DOHH2 (cell line): ENCODE results near the gene IRF2BP1.

Experiments used
- H3F3A ChIP-seq: fragments of 200-600 bp; sonication (generic), shearing (Covaris generic); 2 replicates; pipeline ENCODE4 v1.6.0; 2016; ENCODE audit warnings: antibody characterized with exemption, mild to moderate bottlenecking; ENCODE audit not compliant: control insufficient read depth, insufficient read depth
- H3K27ac ChIP-seq: fragments of 200-600 bp; sonication (generic); 2 replicates; pipeline ENCODE4 v1.5.1; 2014; ENCODE audit warnings: low read depth, mild to moderate bottlenecking, low read length, moderate library complexity
- H3K27me3 ChIP-seq: fragments of 200-600 bp; sonication (generic); 2 replicates; pipeline ENCODE4 v1.6.1; 2014; ENCODE audit warnings: mild to moderate bottlenecking, low read length, mixed read lengths; ENCODE audit not compliant: control insufficient read depth
- H3K36me3 ChIP-seq: fragments of 200-600 bp; sonication (generic); 2 replicates; pipeline ENCODE4 v1.6.1; 2014; ENCODE audit warnings: mild to moderate bottlenecking, low read length, moderate library complexity, mixed read lengths; ENCODE audit not compliant: control insufficient read depth
- H3K4me1 ChIP-seq: fragments of 200-600 bp; sonication (generic); 2 replicates; pipeline ENCODE4 v1.6.1; 2014; ENCODE audit warnings: mild to moderate bottlenecking, low read length, mixed read lengths; ENCODE audit not compliant: control insufficient read depth
- H3K4me2 ChIP-seq: fragments of 200-600 bp; sonication (generic); 2 replicates; pipeline ENCODE4 v1.6.0; 2014; ENCODE audit warnings: mild to moderate bottlenecking, low read length, moderate library complexity
- H3K4me3 ChIP-seq: fragments of 200-600 bp; sonication (generic); 2 replicates; pipeline ENCODE4 v1.5.1; 2014; ENCODE audit warnings: mild to moderate bottlenecking, low read length, mixed read lengths
- H3K79me2 ChIP-seq: fragments of 200-600 bp; sonication (generic); 2 replicates; pipeline ENCODE4 v1.6.1; 2014; ENCODE audit warnings: mild to moderate bottlenecking, low read length, mixed read lengths; ENCODE audit not compliant: control insufficient read depth
- H3K9me2 ChIP-seq: fragments of 200-600 bp; sonication (generic); replicated peaks from 2 replicates; pipeline ENCODE4 v1.6.1; 2014; ENCODE audit warnings: mild to moderate bottlenecking, low read length, mixed read lengths; ENCODE audit not compliant: control insufficient read depth
- H3K9me3 ChIP-seq: fragments of 200-600 bp; sonication (generic); 2 replicates; pipeline ENCODE4 v1.6.1; 2014; ENCODE audit warnings: antibody characterized with exemption, low read length, mixed read lengths; ENCODE audit not compliant: control insufficient read depth, insufficient read depth
- H4K20me1 ChIP-seq: fragments of 200-600 bp; sonication (generic); 2 replicates; pipeline ENCODE4 v1.6.0; 2014; ENCODE audit warnings: low read depth, mild to moderate bottlenecking, antibody characterized with exemption, low read length, moderate library complexity; ENCODE audit not compliant: control insufficient read depth, insufficient read depth
- CTCF ChIP-seq: fragments of 200-600 bp; sonication (generic); IDR thresholded peaks from one replicate; pipeline ENCODE4 v1.5.1; 2014; ENCODE audit warnings: antibody characterized with exemption, mild to moderate bottlenecking, low read depth, low read length; ENCODE audit not compliant: poor library complexity, severe bottlenecking
- EZH2phosphoT487 ChIP-seq: fragments of 200-600 bp; sonication (generic); IDR thresholded peaks from 2 replicates; pipeline ENCODE4 v1.6.1; 2017; ENCODE audit warnings: borderline replicate concordance, mild to moderate bottlenecking, antibody characterized with exemption, low read length, moderate library complexity, mixed read lengths

The IRF2BP1 gene

GRCh38 chr19:45842198-45842597 lies 43.7 kb downstream of the IRF2BP1 start:
- no peaks in the 10 kb centered on the region for H3K79me2 ChIP-seq
- peaks cover 87% of the 10 kb centered on the region for H3K36me3 ChIP-seq
- H3K4me2 ChIP-seq: no peak overlapping the region
- no peak for TF ChIP-seq EZH2phosphoT487
- no peak for TF ChIP-seq CTCF
- no peaks in the 10 kb centered on the region for H3K9me3 ChIP-seq
- H3K4me1 ChIP-seq: no peaks in the 10 kb centered on the region
- no peak overlapping the region for H3K4me3 ChIP-seq
- H3K27ac ChIP-seq: no peak overlapping the region
- H3F3A ChIP-seq: no peaks in the 10 kb centered on the region
- no peaks in the 10 kb centered on the region for H4K20me1 ChIP-seq
- no peaks in the 10 kb centered on the region for H3K27me3 ChIP-seq
- no peaks in the 10 kb centered on the region for H3K9me2 ChIP-seq

- Histone ChIP-seq H3K27ac (no peak overlapping the region), H3K79me2 (no peaks in the 10 kb centered on the region), H3K9me2 (no peaks in the 10 kb centered on the region), H3F3A (no peaks in the 10 kb centered on the region), H3K9me3 (no peaks in the 10 kb centered on the region), H3K4me1 (no peaks in the 10 kb centered on the region), H4K20me1 (no peaks in the 10 kb centered on the region), H3K36me3 (peaks cover 74% of the 10 kb centered on the region), H3K4me2 (no peak overlapping the region), H3K4me3 (no peak overlapping the region), H3K27me3 (no peaks in the 10 kb centered on the region)
- TF ChIP-seq EZH2phosphoT487: no peak
- TF ChIP-seq CTCF: no peak
These were observed 51.0 kb downstream of the IRF2BP1 start for GRCh38 chr19:45834970-45835369.
